Tibial artery (tissue), 4 donors: ENCODE results near the gene CSMD2.
"Not testable (repeated sequence)": the region's sequence is repeated elsewhere in the genome, so short reads cannot be mapped to it uniquely, and the experiment has no call there.

Source experiments
- DNase-seq, 2 donors: peaks; one replicate each; pipeline ENCODE4 v3.0.0-alpha.2; 2019
- H3K27ac ChIP-seq, 2 donors: fragments of 200-600 bp; sonication (generic) in 1 of 2; 1 replicate in 1 of 2; 2 replicates in 1 of 2; pipeline ENCODE4 v1.5.1; 2018 to 2019; ENCODE audit warnings: mild to moderate bottlenecking in 1 of 2
- H3K27me3 ChIP-seq, 2 donors: fragments of 200-600 bp; sonication (generic) in 1 of 2; one replicate each; pipeline versions ENCODE4 v1.5.1 to v1.6.0; 2016 to 2019
- H3K36me3 ChIP-seq, 3 donors: fragments of 200-600 bp; sonication (generic) in 2 of 3; one replicate each; pipeline ENCODE4 v1.5.1; 2016 to 2019; ENCODE audit warnings: mild to moderate bottlenecking in 2 of 3
- H3K4me1 ChIP-seq, 4 donors: fragments of 200-600 bp; sonication (generic) in 2 of 4; 1 replicate in 3 of 4; 2 replicates in 1 of 4; pipeline ENCODE4 v1.5.1; 2016 to 2019
- H3K4me3 ChIP-seq, 2 donors: fragments of 200-600 bp; sonication (generic) in 1 of 2; 1 replicate in 1 of 2; 2 replicates in 1 of 2; pipeline ENCODE4 v1.5.1; 2018 to 2019; ENCODE audit warnings: mild to moderate bottlenecking in 2 of 2
- H3K9me3 ChIP-seq, 3 donors: fragments of 200-600 bp; sonication (generic) in 1 of 3; one replicate each; pipeline ENCODE4 v1.5.1; 2016 to 2019
- CTCF ChIP-seq, 2 experiments: fragments of 200-600 bp in 1 of 2; fragments of 450-650 bp in 1 of 2; IDR thresholded peaks; one replicate each; pipeline ENCODE4 v1.5.1; 2017 to 2019; ENCODE audit warnings: antibody characterized with exemption in 2 of 2, mild to moderate bottlenecking in 1 of 2, moderate library complexity in 1 of 2
- intact Hi-C: fragments of 100-400 bp; cut with DNase I; formaldehyde crosslinking; loops from one replicate; pipeline ENCODE4 v1.15.0; 2023; ENCODE audit warnings: low total_unique reads

CSMD2 gene

DNA sequence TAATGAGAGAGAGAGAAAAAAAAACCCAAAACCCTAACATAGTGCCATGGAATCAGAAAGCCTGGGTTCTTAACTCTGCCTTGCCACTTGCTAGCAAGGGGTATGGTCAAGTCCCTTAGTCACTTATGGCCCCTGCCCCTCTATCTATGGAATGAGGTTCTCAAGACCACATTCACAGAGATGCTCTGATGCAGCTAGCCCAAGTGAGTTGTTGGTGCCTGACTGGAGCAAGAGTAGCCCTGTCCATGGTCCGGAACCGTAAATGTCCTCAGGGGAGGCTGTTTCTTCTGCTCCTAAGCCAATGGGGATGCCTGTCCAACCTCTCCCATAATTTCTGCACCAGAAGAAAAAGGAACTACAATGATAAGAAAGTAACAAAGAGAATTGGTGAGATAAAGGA, 56.8 kb downstream of the CSMD2 start:
- Histone ChIP-seq H3K27me3 (peaks cover 0 to 7% of the 10 kb centered on the region in 2 donors), H3K9me3 (no peaks in the 10 kb centered on the region), H3K4me1 (no peaks in the 10 kb centered on the region), H3K36me3 (no peaks in the 10 kb centered on the region), H3K27ac (no peak overlapping the region), H3K4me3 (no peak overlapping the region)
- TF ChIP-seq CTCF (IDR thresholded peaks at IDR 0.05): no peak
- DNase-seq: no peak
- intact Hi-C loops: no loop called here

DNA sequence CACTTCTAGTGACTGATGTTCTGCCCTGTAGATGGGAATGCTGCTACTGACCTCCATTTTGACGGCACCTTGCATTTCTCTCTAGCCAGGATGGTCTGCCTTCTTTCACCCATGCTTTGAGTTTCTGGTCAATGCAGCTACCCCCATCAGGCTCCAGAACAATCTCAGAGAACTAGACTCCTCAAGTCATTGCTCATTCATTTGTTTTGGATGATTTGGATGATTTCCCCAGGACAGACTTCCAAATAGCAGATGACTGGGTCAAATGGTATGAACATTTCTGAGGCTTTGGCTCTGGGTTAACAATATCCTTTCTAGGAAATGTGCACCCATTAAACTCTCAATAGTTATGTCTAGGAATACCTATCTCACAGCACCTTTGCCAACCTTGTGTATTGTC, 63.9 kb downstream of the CSMD2 start:
- Histone ChIP-seq H3K4me3 (no peak overlapping the region), H3K27me3 (peaks cover 0 to 7% of the 10 kb centered on the region in 2 donors), H3K36me3 (no peaks in the 10 kb centered on the region), H3K4me1 (peaks cover 0 to 10% (median 0%) of the 10 kb centered on the region in 4 donors), H3K9me3 (no peaks in the 10 kb centered on the region), H3K27ac (no peak overlapping the region)
- DNase-seq: no peak
- intact Hi-C loops: no loop called here
- TF ChIP-seq CTCF (IDR thresholded peaks at IDR 0.05): no peak

- Histone ChIP-seq H3K27me3 (peaks cover 0 to 4% of the 10 kb centered on the region in 2 donors), H3K4me1 (peaks cover 0 to 10% (median 0%) of the 10 kb centered on the region in 4 donors), H3K4me3 (no peak overlapping the region), H3K9me3 (no peaks in the 10 kb centered on the region), H3K27ac (no peak overlapping the region), H3K36me3 (no peaks in the 10 kb centered on the region)
- TF ChIP-seq CTCF (IDR thresholded peaks at IDR 0.05): no peak
- no peak for DNase-seq
- intact Hi-C loops: no loop called here
These were observed 64.7 kb downstream of the CSMD2 start for GRCh38 chr1:34100332-34100731.

DNA sequence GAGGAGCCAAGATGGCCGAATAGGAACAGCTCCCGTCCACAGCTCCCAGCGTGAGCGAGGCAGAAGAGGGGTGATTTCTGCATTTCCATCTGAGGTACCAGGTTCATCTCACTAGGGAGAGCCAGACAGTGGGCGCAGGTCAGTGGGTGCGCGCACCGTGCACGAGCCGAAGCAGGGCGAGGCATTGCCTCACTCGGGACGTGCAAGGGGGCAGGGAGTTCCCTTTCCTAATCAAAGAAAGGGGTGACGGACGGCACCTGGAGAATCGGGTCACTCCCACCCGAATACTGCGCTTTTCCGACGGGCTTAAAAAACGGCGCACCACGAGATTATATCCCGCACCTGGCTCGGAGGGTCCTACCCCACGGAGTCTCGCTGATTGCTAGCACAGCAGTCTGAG, 72.6 kb downstream of the CSMD2 start:
- H3K27ac ChIP-seq, DNase-seq, H3K4me1 ChIP-seq, intact Hi-C loops, H3K27me3 ChIP-seq, H3K36me3 ChIP-seq, H3K4me3 ChIP-seq, H3K9me3 ChIP-seq: not testable (repeated sequence)

GRCh38 chr1:34089731-34090130, 75.3 kb downstream of the CSMD2 start:
- intact Hi-C loops: no loop called here
- Histone ChIP-seq H3K36me3 (no peaks in the 10 kb centered on the region), H3K27ac (no peak overlapping the region), H3K4me1 (no peaks in the 10 kb centered on the region), H3K27me3 (no peaks in the 10 kb centered on the region), H3K4me3 (no peak overlapping the region), H3K9me3 (no peaks in the 10 kb centered on the region)
- no peak for DNase-seq
- no peak for TF ChIP-seq CTCF (IDR thresholded peaks at IDR 0.05)

- intact Hi-C loops: no loop called here
- H3K4me1 ChIP-seq: no peaks in the 10 kb centered on the region
- H3K9me3 ChIP-seq: no peaks in the 10 kb centered on the region
- no peak for TF ChIP-seq CTCF (IDR thresholded peaks at IDR 0.05)
- no peak overlapping the region for H3K4me3 ChIP-seq
- no peaks in the 10 kb centered on the region for H3K36me3 ChIP-seq
- no peak for DNase-seq
- H3K27ac ChIP-seq: no peak overlapping the region
- H3K27me3 ChIP-seq: no peaks in the 10 kb centered on the region
These were observed 77.0 kb downstream of the CSMD2 start for GRCh38 chr1:34087986-34088385.
